H9 (cell line): ENCODE results near the gene RERE. TPM values are rescaled to one million over a fixed set of nuclear protein-coding genes. Genes with fewer than 3 reads are reported as not detected.
A peak's percentile ranks its signal among the peaks of the same experiment; 100 is the strongest.

ENCODE experiments used
- DNase-seq: peaks from one replicate; pipeline ENCODE4 v3.0.0-alpha.2; 2017
- H2AFZ ChIP-seq: one replicate; pipeline ENCODE4 v1.6.1; 2013; ENCODE audit warnings: mild to moderate bottlenecking, low read length, control low read depth, moderate library complexity
- H2AK5ac ChIP-seq: 2 replicates; pipeline ENCODE4 v1.6.1; 2013; ENCODE audit warnings: low read length, control low read depth, mixed read lengths; ENCODE audit not compliant: insufficient read length
- H2BK120ac ChIP-seq: one replicate; pipeline ENCODE4 v1.6.1; 2013; ENCODE audit warnings: low read depth, mild to moderate bottlenecking, low read length, control low read depth, inconsistent platforms; ENCODE audit not compliant: poor library complexity, severe bottlenecking
- H2BK12ac ChIP-seq: 2 replicates; pipeline ENCODE4 v1.6.1; 2013; ENCODE audit warnings: low read length, control low read depth, mixed read lengths, low read depth; ENCODE audit not compliant: insufficient read length
- H2BK15ac ChIP-seq: 2 replicates; pipeline ENCODE4 v1.6.1; 2013; ENCODE audit warnings: low read depth, low read length, control low read depth
- H2BK20ac ChIP-seq: one replicate; pipeline ENCODE4 v1.6.1; 2013; ENCODE audit warnings: low read depth, mild to moderate bottlenecking, low read length, control low read depth, inconsistent platforms; ENCODE audit not compliant: poor library complexity, severe bottlenecking
- H2BK5ac ChIP-seq: 2 replicates; pipeline ENCODE4 v1.6.1; 2013; ENCODE audit warnings: low read length, control low read depth, mixed read lengths; ENCODE audit not compliant: insufficient read length
- H3K14ac ChIP-seq: 2 replicates; pipeline ENCODE4 v1.6.1; 2013; ENCODE audit warnings: low read length, control low read depth; ENCODE audit not compliant: insufficient read depth
- H3K18ac ChIP-seq: 2 replicates; pipeline ENCODE4 v1.6.1; 2013; ENCODE audit warnings: low read depth, mild to moderate bottlenecking, mixed read lengths, low read length, control low read depth; ENCODE audit not compliant: insufficient read length
- H3K23ac ChIP-seq: 2 replicates; pipeline ENCODE4 v1.6.1; 2013; ENCODE audit warnings: low read length, control low read depth, mixed read lengths, low read depth; ENCODE audit not compliant: insufficient read length
- H3K23me2 ChIP-seq: 2 replicates; pipeline ENCODE4 v1.6.1; 2013; ENCODE audit warnings: low read depth, mild to moderate bottlenecking, mixed read lengths, low read length, control low read depth; ENCODE audit not compliant: insufficient read length, poor library complexity, severe bottlenecking
- H3K27ac ChIP-seq: 2 replicates; pipeline ENCODE4 v1.5.1; 2013; ENCODE audit warnings: low read length, control low read depth, mixed read lengths, low read depth; ENCODE audit not compliant: insufficient read length
- H3K27me3 ChIP-seq: 2 replicates; pipeline ENCODE4 v1.6.1; 2013; ENCODE audit warnings: low read length, control low read depth, inconsistent platforms; ENCODE audit not compliant: insufficient read depth
- H3K4ac ChIP-seq: 2 replicates; pipeline ENCODE4 v1.6.1; 2013; ENCODE audit warnings: low read depth, mild to moderate bottlenecking, control low read depth, inconsistent platforms, low read length, moderate library complexity
- H3K4me1 ChIP-seq: 2 replicates; pipeline ENCODE4 v1.6.1; 2013; ENCODE audit warnings: low read length, control low read depth, inconsistent platforms; ENCODE audit not compliant: insufficient read depth
- H3K4me2 ChIP-seq: 2 replicates; pipeline ENCODE4 v1.6.1; 2013; ENCODE audit warnings: low read length, control low read depth, mixed read lengths; ENCODE audit not compliant: insufficient read length, insufficient read depth
- H3K56ac ChIP-seq: 2 replicates; pipeline ENCODE4 v1.6.1; 2013; ENCODE audit warnings: low read depth, mild to moderate bottlenecking, mixed read lengths, low read length, control low read depth; ENCODE audit not compliant: insufficient read length
- H3K79me1 ChIP-seq: 2 replicates; pipeline ENCODE4 v1.6.1; 2013; ENCODE audit warnings: low read depth, mild to moderate bottlenecking, moderate library complexity, low read length, control low read depth, inconsistent platforms; ENCODE audit not compliant: insufficient read depth, poor library complexity, severe bottlenecking
- H3K79me2 ChIP-seq: 2 replicates; pipeline ENCODE4 v1.6.1; 2013; ENCODE audit warnings: low read length, control low read depth, inconsistent platforms; ENCODE audit not compliant: insufficient read depth
- H3K9ac ChIP-seq: 2 replicates; pipeline ENCODE4 v1.6.1; 2013; ENCODE audit warnings: low read length, control low read depth, mixed read lengths; ENCODE audit not compliant: insufficient read length; ENCODE audit errors: extremely low read depth
- H3K9me3 ChIP-seq: one replicate; pipeline ENCODE4 v1.6.1; 2013; ENCODE audit warnings: low read depth, low read length, inconsistent platforms; ENCODE audit not compliant: control insufficient read depth
- H3T11ph ChIP-seq: one replicate; pipeline ENCODE4 v1.6.1; 2013; ENCODE audit warnings: mild to moderate bottlenecking, low read length, control low read depth, inconsistent platforms
- H4K20me1 ChIP-seq: one replicate; pipeline ENCODE4 v1.6.1; 2013; ENCODE audit not compliant: control insufficient read depth, insufficient read length, insufficient read depth
- H4K5ac ChIP-seq: 2 replicates; pipeline ENCODE4 v1.6.1; 2013; ENCODE audit warnings: low read depth, mild to moderate bottlenecking, mixed read lengths, low read length, control low read depth; ENCODE audit not compliant: insufficient read length
- H4K8ac ChIP-seq: replicated peaks from 2 replicates; pipeline ENCODE4 v1.6.1; 2013; ENCODE audit warnings: low read length, control low read depth, mixed read lengths, low read depth; ENCODE audit not compliant: insufficient read length
- H4K91ac ChIP-seq: 2 replicates; pipeline ENCODE4 v1.6.1; 2013; ENCODE audit warnings: low read depth, mild to moderate bottlenecking, moderate library complexity, mixed read lengths, low read length, control low read depth; ENCODE audit not compliant: insufficient read length
- H3K27ac Mint-ChIP-seq, 3 experiments: 2 replicates in 2 of 3; 3 replicates in 1 of 3; pipeline ENCODE4 v1.8.0; 2020 to 2021; ENCODE audit warnings: mixed read lengths in 3 of 3, mild to moderate bottlenecking in 1 of 3, moderate library complexity in 1 of 3
- H3K27me3 Mint-ChIP-seq: 2 replicates; pipeline ENCODE4 v1.8.0; 2021; ENCODE audit warnings: low read depth, mild to moderate bottlenecking, moderate library complexity, mixed read lengths
- H3K36me3 Mint-ChIP-seq, 3 experiments: 2 replicates in 2 of 3; 3 replicates in 1 of 3; pipeline ENCODE4 v1.8.0; 2020 to 2021; ENCODE audit warnings: low read depth in 3 of 3, mixed read lengths in 3 of 3; ENCODE audit not compliant: insufficient read depth in 1 of 3
- H3K4me1 Mint-ChIP-seq, 2 experiments: 2 replicates each; pipeline ENCODE4 v1.8.0; 2020; ENCODE audit warnings: mixed read lengths in 2 of 2
- H3K4me3 Mint-ChIP-seq, 2 experiments: 2 replicates in 1 of 2; 3 replicates in 1 of 2; pipeline ENCODE4 v1.8.0; 2020 to 2021; ENCODE audit warnings: mild to moderate bottlenecking in 2 of 2, mixed read lengths in 2 of 2, moderate library complexity in 1 of 2
- H3K9me3 Mint-ChIP-seq, 2 experiments: 2 replicates in 1 of 2; 3 replicates in 1 of 2; pipeline ENCODE4 v1.8.0; 2020; ENCODE audit warnings: mild to moderate bottlenecking in 2 of 2, mixed read lengths in 2 of 2, moderate library complexity in 1 of 2
- WGBS: extraction: QIAGEN DNeasy Blood & Tissue Kit; methylation state at CpG from one replicate; pipeline ENCODE4 v1.1.7; 2013; ENCODE audit warnings: missing lambda C conversion rate, low lambda C conversion rate, mixed read lengths; ENCODE audit not compliant: insufficient read length; ENCODE audit errors: extremely low coverage; 5-methylcytosine and 5-hydroxymethylcytosine counted together
- total RNA-seq: library from RNA; stranded (reverse); gene quantifications from 2 replicates; pipeline ENCODE4 v1.2.1, GENCODE V29; 2021
- TF ChIP-seq, protein P1 (sequence below): fragments of 200-600 bp; sonication (generic); conservative IDR thresholded peaks from 3 replicates; pipeline ENCODE4 v1.8.0; 2021; ENCODE audit warnings: antibody characterized with exemption, mild to moderate bottlenecking

Gene RERE
- total RNA-seq, 1 experiment from 2014 or later, result 103 TPM

DNA sequence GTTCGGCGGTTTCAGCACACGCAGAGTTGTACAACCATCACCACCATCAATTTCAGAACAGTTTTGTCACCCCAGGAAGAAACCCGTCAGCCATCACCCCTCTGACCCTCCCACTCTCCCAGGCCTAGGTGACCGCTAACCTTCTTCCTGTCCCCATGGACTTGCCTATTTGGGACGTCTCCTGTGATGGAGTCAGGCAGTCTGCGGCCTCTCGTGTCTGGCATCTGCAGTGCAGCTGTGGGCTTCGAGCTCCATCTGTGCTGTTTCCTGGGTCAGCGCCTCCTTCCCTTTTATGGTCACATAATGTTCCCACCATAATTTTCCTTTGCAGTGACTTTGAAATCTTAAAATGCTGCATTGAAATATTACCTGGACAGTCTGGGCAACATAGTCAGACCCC is 475.1 kb downstream of the RERE start:
- H2BK5ac ChIP-seq, result no peak overlapping the region
- no peak overlapping the region; a peak in 1 of 7 replicates for H3K27ac Mint-ChIP-seq

More for the DNA sequence above, 475.1 kb downstream of the RERE start:
- Histone ChIP-seq H3K27ac (no peak overlapping the region), H3K79me2 (no peaks in the 10 kb centered on the region), H3K56ac (no peak overlapping the region), H2AK5ac (no peak overlapping the region), H4K91ac (no peak overlapping the region), H2AFZ (no peak overlapping the region), H3K9ac (no peak overlapping the region), H3K4ac (no peak overlapping the region), H3K27me3 (no peaks in the 10 kb centered on the region), H2BK12ac (no peak overlapping the region), H4K5ac (no peak overlapping the region), H3K18ac (no peak overlapping the region), H3T11ph (no peak overlapping the region), H3K23me2 (no peaks in the 10 kb centered on the region), H4K20me1 (no peaks in the 10 kb centered on the region), H3K14ac (no peak overlapping the region), H3K4me1 (no peaks in the 10 kb centered on the region), H4K8ac (no peak overlapping the region), H2BK120ac (no peak overlapping the region), H2BK15ac (no peak overlapping the region), H3K79me1 (no peaks in the 10 kb centered on the region), H3K4me2 (no peak overlapping the region), H3K9me3 (no peaks in the 10 kb centered on the region), H2BK20ac (no peak overlapping the region), H3K23ac (no peak overlapping the region)
- TF ChIP-seq, protein P1, sequence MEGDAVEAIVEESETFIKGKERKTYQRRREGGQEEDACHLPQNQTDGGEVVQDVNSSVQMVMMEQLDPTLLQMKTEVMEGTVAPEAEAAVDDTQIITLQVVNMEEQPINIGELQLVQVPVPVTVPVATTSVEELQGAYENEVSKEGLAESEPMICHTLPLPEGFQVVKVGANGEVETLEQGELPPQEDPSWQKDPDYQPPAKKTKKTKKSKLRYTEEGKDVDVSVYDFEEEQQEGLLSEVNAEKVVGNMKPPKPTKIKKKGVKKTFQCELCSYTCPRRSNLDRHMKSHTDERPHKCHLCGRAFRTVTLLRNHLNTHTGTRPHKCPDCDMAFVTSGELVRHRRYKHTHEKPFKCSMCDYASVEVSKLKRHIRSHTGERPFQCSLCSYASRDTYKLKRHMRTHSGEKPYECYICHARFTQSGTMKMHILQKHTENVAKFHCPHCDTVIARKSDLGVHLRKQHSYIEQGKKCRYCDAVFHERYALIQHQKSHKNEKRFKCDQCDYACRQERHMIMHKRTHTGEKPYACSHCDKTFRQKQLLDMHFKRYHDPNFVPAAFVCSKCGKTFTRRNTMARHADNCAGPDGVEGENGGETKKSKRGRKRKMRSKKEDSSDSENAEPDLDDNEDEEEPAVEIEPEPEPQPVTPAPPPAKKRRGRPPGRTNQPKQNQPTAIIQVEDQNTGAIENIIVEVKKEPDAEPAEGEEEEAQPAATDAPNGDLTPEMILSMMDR, result no peak
- peaks cover 3% of the 10 kb centered on the region for H3K27me3 Mint-ChIP-seq
- H3K4me3 Mint-ChIP-seq, result no peak overlapping the region
- H3K9me3 Mint-ChIP-seq, result no peaks in the 10 kb centered on the region; a peak in 1 of 5 replicates
- DNase-seq, result peak; percentile 28
- H3K36me3 Mint-ChIP-seq, result peaks cover 0 to 3% (median 0%) of the 10 kb centered on the region in 3 experiments; a peak in 3 of 7 replicates
- H3K4me1 Mint-ChIP-seq, result no peaks in the 10 kb centered on the region
- WGBS, result no CpG with 5 or more reads among the region's 10 CpGs
